Panc1 (cell line): Measurements from ENCODE around the gene AATK.

ENCODE experiments used
- POLR2AphosphoS5 ChIP-seq: IDR thresholded peaks from 2 replicates; pipeline ENCODE4 v1.6.1; 2012; ENCODE audit warnings: mild to moderate bottlenecking, low read depth, low read length, moderate library complexity
- SIN3A ChIP-seq: IDR thresholded peaks from 2 replicates; pipeline ENCODE4 v1.6.1; 2012; ENCODE audit warnings: low read depth, mild to moderate bottlenecking, low read length, moderate library complexity, borderline replicate concordance; ENCODE audit not compliant: insufficient read depth
- TCF7L2 ChIP-seq: IDR thresholded peaks from 2 replicates; pipeline ENCODE4 v1.6.1; 2011; ENCODE audit warnings: mild to moderate bottlenecking, low read depth, low read length, inconsistent platforms
- TF ChIP-seq, protein P1 (sequence below), 2 experiments: IDR thresholded peaks; 2 replicates each; pipeline ENCODE4 v1.6.1; 2011 to 2012; ENCODE audit warnings: low read depth in 2 of 2, control low read depth in 1 of 2, low read length in 1 of 2, mild to moderate bottlenecking in 1 of 2, moderate library complexity in 1 of 2; ENCODE audit not compliant: insufficient read depth in 1 of 2
- TF ChIP-seq, protein P2 (sequence below): fragments of 450-650 bp; IDR thresholded peaks from 2 replicates; pipeline ENCODE4 v1.5.1; 2017; ENCODE audit warnings: mild to moderate bottlenecking

DNA sequence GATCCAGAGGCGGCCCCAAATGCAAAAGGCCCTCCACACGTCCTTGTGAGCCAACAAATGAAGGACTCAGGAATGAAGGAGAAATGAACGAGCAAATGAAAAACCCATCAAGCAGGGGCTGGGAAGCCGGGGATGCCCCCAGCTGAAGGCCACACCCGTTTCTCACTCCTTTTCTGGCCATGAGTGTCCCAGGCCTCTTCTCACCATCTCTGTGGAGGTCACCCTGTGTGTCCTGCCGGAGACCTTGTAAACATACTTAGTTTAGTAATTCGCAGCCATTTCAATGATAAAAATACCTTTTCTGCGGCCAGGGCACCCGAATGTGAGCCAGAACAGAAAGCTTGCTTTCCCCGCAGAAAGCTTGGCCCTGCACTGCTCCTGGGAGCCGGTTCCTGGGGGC is 21.1 kb upstream of the AATK start:
- TF ChIP-seq, protein P1, sequence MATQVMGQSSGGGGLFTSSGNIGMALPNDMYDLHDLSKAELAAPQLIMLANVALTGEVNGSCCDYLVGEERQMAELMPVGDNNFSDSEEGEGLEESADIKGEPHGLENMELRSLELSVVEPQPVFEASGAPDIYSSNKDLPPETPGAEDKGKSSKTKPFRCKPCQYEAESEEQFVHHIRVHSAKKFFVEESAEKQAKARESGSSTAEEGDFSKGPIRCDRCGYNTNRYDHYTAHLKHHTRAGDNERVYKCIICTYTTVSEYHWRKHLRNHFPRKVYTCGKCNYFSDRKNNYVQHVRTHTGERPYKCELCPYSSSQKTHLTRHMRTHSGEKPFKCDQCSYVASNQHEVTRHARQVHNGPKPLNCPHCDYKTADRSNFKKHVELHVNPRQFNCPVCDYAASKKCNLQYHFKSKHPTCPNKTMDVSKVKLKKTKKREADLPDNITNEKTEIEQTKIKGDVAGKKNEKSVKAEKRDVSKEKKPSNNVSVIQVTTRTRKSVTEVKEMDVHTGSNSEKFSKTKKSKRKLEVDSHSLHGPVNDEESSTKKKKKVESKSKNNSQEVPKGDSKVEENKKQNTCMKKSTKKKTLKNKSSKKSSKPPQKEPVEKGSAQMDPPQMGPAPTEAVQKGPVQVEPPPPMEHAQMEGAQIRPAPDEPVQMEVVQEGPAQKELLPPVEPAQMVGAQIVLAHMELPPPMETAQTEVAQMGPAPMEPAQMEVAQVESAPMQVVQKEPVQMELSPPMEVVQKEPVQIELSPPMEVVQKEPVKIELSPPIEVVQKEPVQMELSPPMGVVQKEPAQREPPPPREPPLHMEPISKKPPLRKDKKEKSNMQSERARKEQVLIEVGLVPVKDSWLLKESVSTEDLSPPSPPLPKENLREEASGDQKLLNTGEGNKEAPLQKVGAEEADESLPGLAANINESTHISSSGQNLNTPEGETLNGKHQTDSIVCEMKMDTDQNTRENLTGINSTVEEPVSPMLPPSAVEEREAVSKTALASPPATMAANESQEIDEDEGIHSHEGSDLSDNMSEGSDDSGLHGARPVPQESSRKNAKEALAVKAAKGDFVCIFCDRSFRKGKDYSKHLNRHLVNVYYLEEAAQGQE (IDR thresholded peaks at IDR 0.05; ENCODE audit: insufficient read depth in 1 of 2, low read depth in 2 of 2, low read length in 1 of 2): no peak
- TF ChIP-seq, protein P2, sequence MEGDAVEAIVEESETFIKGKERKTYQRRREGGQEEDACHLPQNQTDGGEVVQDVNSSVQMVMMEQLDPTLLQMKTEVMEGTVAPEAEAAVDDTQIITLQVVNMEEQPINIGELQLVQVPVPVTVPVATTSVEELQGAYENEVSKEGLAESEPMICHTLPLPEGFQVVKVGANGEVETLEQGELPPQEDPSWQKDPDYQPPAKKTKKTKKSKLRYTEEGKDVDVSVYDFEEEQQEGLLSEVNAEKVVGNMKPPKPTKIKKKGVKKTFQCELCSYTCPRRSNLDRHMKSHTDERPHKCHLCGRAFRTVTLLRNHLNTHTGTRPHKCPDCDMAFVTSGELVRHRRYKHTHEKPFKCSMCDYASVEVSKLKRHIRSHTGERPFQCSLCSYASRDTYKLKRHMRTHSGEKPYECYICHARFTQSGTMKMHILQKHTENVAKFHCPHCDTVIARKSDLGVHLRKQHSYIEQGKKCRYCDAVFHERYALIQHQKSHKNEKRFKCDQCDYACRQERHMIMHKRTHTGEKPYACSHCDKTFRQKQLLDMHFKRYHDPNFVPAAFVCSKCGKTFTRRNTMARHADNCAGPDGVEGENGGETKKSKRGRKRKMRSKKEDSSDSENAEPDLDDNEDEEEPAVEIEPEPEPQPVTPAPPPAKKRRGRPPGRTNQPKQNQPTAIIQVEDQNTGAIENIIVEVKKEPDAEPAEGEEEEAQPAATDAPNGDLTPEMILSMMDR: no peak
- TF ChIP-seq POLR2AphosphoS5 (no peak), TCF7L2 (no peak), SIN3A (no peak)
